IMR-90 (cell line): ENCODE results near the gene CHRD. TPM values are rescaled to one million over a fixed set of nuclear protein-coding genes. Genes with fewer than 3 reads are reported as not detected.

Experiments used
- ATAC-seq: fragments of 200-7000 bp; cut with Tn5 transposase; 2 replicates; pipeline ENCODE4 v1.9.1; 2020; ENCODE audit warnings: low read depth, mild to moderate bottlenecking, moderate library complexity
- BruUV-seq: library from RNA; stranded (reverse); fragments of 400-500 nt; replicated peaks from 2 replicates; lab custom pipeline; 2021; lab: Mats Ljungman, UMichigan
- CTCF ChIA-PET: fragments of 300-600 bp; formaldehyde crosslinking; extraction: SDS; loops from one replicate; lab custom pipeline; 2021; ENCODE audit warnings: antibody characterized with exemption; lab: Yijun Ruan, JAX
- POLR2A ChIA-PET: fragments of 300-600 bp; sonication (Branson Sonifier 250); formaldehyde crosslinking; loops from one replicate; lab custom pipeline; 2022; ENCODE audit warnings: antibody characterized with exemption; ENCODE audit not compliant: unreplicated experiment; lab: Charles Lee
- DNase-seq: peaks from one replicate; pipeline ENCODE4 v3.0.0; 2013
- H2AFZ ChIP-seq: replicated peaks from 2 replicates; pipeline ENCODE3; 2013; ENCODE audit warnings: low read length, mild to moderate bottlenecking; ENCODE audit not compliant: poor library complexity
- H2AK5ac ChIP-seq: 2 replicates; pipeline ENCODE4 v1.6.1; 2013; ENCODE audit warnings: low read depth, low read length, inconsistent platforms
- H2AK9ac ChIP-seq: replicated peaks from 2 replicates; pipeline ENCODE3; 2013; ENCODE audit warnings: mild to moderate bottlenecking, low read depth, low read length, moderate library complexity; ENCODE audit not compliant: poor library complexity
- H2BK120ac ChIP-seq: 2 replicates; pipeline ENCODE4 v1.6.1; 2013; ENCODE audit warnings: low read depth, low read length, inconsistent platforms
- H2BK15ac ChIP-seq: 3 replicates; pipeline ENCODE4 v1.6.1; 2013; ENCODE audit warnings: low read depth, low read length, inconsistent platforms
- H2BK20ac ChIP-seq: 2 replicates; pipeline ENCODE4 v1.6.1; 2013; ENCODE audit warnings: low read depth, mild to moderate bottlenecking, inconsistent platforms, low read length, moderate library complexity
- H2BK5ac ChIP-seq: 2 replicates; pipeline ENCODE4 v1.6.1; 2013; ENCODE audit warnings: mild to moderate bottlenecking, low read depth, low read length, inconsistent platforms; ENCODE audit not compliant: poor library complexity, severe bottlenecking
- H3K14ac ChIP-seq: replicated peaks from 2 replicates; pipeline ENCODE4 v1.6.1; 2013; ENCODE audit warnings: low read depth, low read length, inconsistent platforms
- H3K18ac ChIP-seq: 2 replicates; pipeline ENCODE4 v1.6.1; 2013; ENCODE audit warnings: low read depth, low read length, control low read depth
- H3K23ac ChIP-seq: 2 replicates; pipeline ENCODE4 v1.6.1; 2013; ENCODE audit warnings: low read depth, low read length, inconsistent platforms
- H3K27ac ChIP-seq: 2 replicates; pipeline ENCODE4 v1.5.1; 2013; ENCODE audit warnings: mild to moderate bottlenecking, control low read depth, low read length; ENCODE audit not compliant: insufficient read depth
- H3K27me3 ChIP-seq: 2 replicates; pipeline ENCODE4 v1.6.1; 2013; ENCODE audit warnings: low read length; ENCODE audit not compliant: control insufficient read depth, insufficient read depth
- H3K36me3 ChIP-seq: 2 replicates; pipeline ENCODE4 v1.6.1; 2013; ENCODE audit warnings: low read length, mixed read lengths; ENCODE audit not compliant: control insufficient read depth, insufficient read depth
- H3K4ac ChIP-seq: 2 replicates; pipeline ENCODE4 v1.6.1; 2013; ENCODE audit warnings: low read depth, low read length, inconsistent platforms
- H3K4me1 ChIP-seq: 2 replicates; pipeline ENCODE4 v1.6.1; 2013; ENCODE audit warnings: low read length, mixed read lengths; ENCODE audit not compliant: control insufficient read depth, insufficient read depth
- H3K4me2 ChIP-seq: 2 replicates; pipeline ENCODE4 v1.6.1; 2013; ENCODE audit warnings: low read depth, mild to moderate bottlenecking, control low read depth, low read length, moderate library complexity
- H3K4me3 ChIP-seq: 2 replicates; pipeline ENCODE4 v1.5.1; 2013; ENCODE audit warnings: low read depth, mild to moderate bottlenecking, control low read depth, low read length, moderate library complexity; ENCODE audit not compliant: insufficient read depth
- H3K56ac ChIP-seq: 2 replicates; pipeline ENCODE4 v1.6.1; 2013; ENCODE audit warnings: low read length, inconsistent platforms; ENCODE audit not compliant: insufficient read depth; ENCODE audit errors: extremely low read depth
- H3K79me1 ChIP-seq, 2 experiments: 2 replicates each; pipeline ENCODE4 v1.6.1; 2013; ENCODE audit warnings: low read length in 2 of 2, inconsistent platforms in 1 of 2, low read depth in 1 of 2
- H3K9ac ChIP-seq: 2 replicates; pipeline ENCODE4 v1.6.1; 2013; ENCODE audit warnings: low read depth, low read length, control low read depth
- H3K9me1 ChIP-seq: 2 replicates; pipeline ENCODE4 v1.6.1; 2013; ENCODE audit warnings: low read length, inconsistent platforms; ENCODE audit not compliant: insufficient read depth
- H3K9me3 ChIP-seq: 2 replicates; pipeline ENCODE4 v1.6.1; 2013; ENCODE audit warnings: low read length; ENCODE audit not compliant: control insufficient read depth, insufficient read depth
- H4K20me1 ChIP-seq: 2 replicates; pipeline ENCODE4 v1.6.1; 2013; ENCODE audit warnings: low read length, inconsistent platforms; ENCODE audit not compliant: insufficient read depth
- H4K5ac ChIP-seq: 2 replicates; pipeline ENCODE4 v1.6.1; 2013; ENCODE audit warnings: mild to moderate bottlenecking, low read depth, low read length, control low read depth
- H4K8ac ChIP-seq, 2 experiments: 2 replicates each; pipeline ENCODE4 v1.6.1; 2013; ENCODE audit warnings: low read depth in 2 of 2, low read length in 2 of 2, control low read depth in 1 of 2, inconsistent platforms in 1 of 2
- H4K91ac ChIP-seq: 2 replicates; pipeline ENCODE4 v1.6.1; 2013; ENCODE audit warnings: low read depth, low read length, inconsistent platforms; ENCODE audit not compliant: insufficient read depth
- BHLHE40 ChIP-seq: fragments of 150-350 bp; IDR thresholded peaks from 2 replicates; pipeline ENCODE4 v1.6.1; 2016; ENCODE audit warnings: mild to moderate bottlenecking, low read depth, low read length
- CEBPB ChIP-seq: IDR thresholded peaks from 2 replicates; pipeline ENCODE4 v1.6.1; 2012; ENCODE audit warnings: low read depth, low read length, improper control_type of control experiment
- CHD1 ChIP-seq: IDR thresholded peaks from 2 replicates; pipeline ENCODE4 v1.6.1; 2012; ENCODE audit warnings: low read depth, low read length, improper control_type of control experiment
- CTCF ChIP-seq: conservative IDR thresholded peaks from 2 replicates; pipeline ENCODE4 v1.5.1; 2012; ENCODE audit warnings: mild to moderate bottlenecking, low read depth, low read length, improper control_type of control experiment
- ELK1 ChIP-seq: fragments of 150-350 bp; IDR thresholded peaks from 2 replicates; pipeline ENCODE4 v1.6.1; 2016; ENCODE audit warnings: low read depth, mild to moderate bottlenecking, low read length, moderate library complexity, borderline replicate concordance
- MAZ ChIP-seq: IDR thresholded peaks from 2 replicates; pipeline ENCODE4 v1.6.1; 2012; ENCODE audit warnings: low read depth, mild to moderate bottlenecking, low read length, improper control_type of control experiment, moderate library complexity, borderline replicate concordance
- NFE2L2 ChIP-seq: fragments of 150-350 bp; IDR thresholded peaks from 2 replicates; pipeline ENCODE4 v1.6.1; 2016; ENCODE audit warnings: low read depth, mild to moderate bottlenecking, low read length
- RAD21 ChIP-seq: IDR thresholded peaks from 2 replicates; pipeline ENCODE4 v1.6.1; 2012; ENCODE audit warnings: low read length, improper control_type of control experiment
- RCOR1 ChIP-seq: IDR thresholded peaks from 2 replicates; pipeline ENCODE4 v1.6.1; 2012; ENCODE audit warnings: mild to moderate bottlenecking, low read length, improper control_type of control experiment; ENCODE audit not compliant: insufficient replicate concordance
- RFX5 ChIP-seq: IDR thresholded peaks from 2 replicates; pipeline ENCODE4 v1.8.0; 2012; ENCODE audit warnings: low read depth, mild to moderate bottlenecking, low read length, moderate library complexity
- WGBS, 2 experiments: methylation state at CpG; one replicate each; pipeline versions ENCODE4 v1.1.5 to v1.1.7; 2013; ENCODE audit warnings: missing lambda C conversion rate in 2 of 2; ENCODE audit not compliant: insufficient read length in 1 of 2; ENCODE audit errors: extremely low coverage in 2 of 2; 5-methylcytosine and 5-hydroxymethylcytosine counted together
- dilution Hi-C: fragments of 300-500 bp; cut with HindIII; formaldehyde crosslinking; loops from one replicate; pipeline ENCODE4 v1.14.3; 2018; ENCODE audit warnings: low sequenced_read_pairs; ENCODE audit not compliant: unreplicated experiment
- in situ Hi-C: fragments of 300-500 bp; cut with MboI; formaldehyde crosslinking; loops from 3 replicates; pipeline ENCODE4 v1.14.3; 2019; ENCODE audit warnings: low sequenced_read_pairs, inconsistent platforms, mixed read lengths
- intact Hi-C: fragments of 100-400 bp; cut with micrococcal nuclease; formaldehyde crosslinking; loops from 2 replicates; pipeline ENCODE4 v1.10.0; 2022
- polyA plus RNA-seq, 3 experiments: library from polyadenylated mRNA; depleted of rRNA; stranded (reverse); fragments of >200 nt; gene quantifications; 2 replicates each; pipeline ENCODE4 v1.2.3, GENCODE V29; 2012; ENCODE audit warnings: low replicate concordance in 1 of 3
- total RNA-seq: library from RNA; depleted of rRNA; stranded (reverse); fragments of >200 nt; gene quantifications from 2 replicates; pipeline ENCODE4 v1.2.3, GENCODE V29; 2012
- TF ChIP-seq, protein P1 (sequence below): fragments of 150-350 bp; IDR thresholded peaks from 2 replicates; pipeline ENCODE4 v1.6.1; 2017; ENCODE audit warnings: mild to moderate bottlenecking, antibody characterized with exemption, low read length, low read depth

CHRD gene
- total and polyA plus RNA-seq, 2 of the 4 experiments (the other 2 are of a cell fraction), result under 0.01 to 0.09 TPM

DNA sequence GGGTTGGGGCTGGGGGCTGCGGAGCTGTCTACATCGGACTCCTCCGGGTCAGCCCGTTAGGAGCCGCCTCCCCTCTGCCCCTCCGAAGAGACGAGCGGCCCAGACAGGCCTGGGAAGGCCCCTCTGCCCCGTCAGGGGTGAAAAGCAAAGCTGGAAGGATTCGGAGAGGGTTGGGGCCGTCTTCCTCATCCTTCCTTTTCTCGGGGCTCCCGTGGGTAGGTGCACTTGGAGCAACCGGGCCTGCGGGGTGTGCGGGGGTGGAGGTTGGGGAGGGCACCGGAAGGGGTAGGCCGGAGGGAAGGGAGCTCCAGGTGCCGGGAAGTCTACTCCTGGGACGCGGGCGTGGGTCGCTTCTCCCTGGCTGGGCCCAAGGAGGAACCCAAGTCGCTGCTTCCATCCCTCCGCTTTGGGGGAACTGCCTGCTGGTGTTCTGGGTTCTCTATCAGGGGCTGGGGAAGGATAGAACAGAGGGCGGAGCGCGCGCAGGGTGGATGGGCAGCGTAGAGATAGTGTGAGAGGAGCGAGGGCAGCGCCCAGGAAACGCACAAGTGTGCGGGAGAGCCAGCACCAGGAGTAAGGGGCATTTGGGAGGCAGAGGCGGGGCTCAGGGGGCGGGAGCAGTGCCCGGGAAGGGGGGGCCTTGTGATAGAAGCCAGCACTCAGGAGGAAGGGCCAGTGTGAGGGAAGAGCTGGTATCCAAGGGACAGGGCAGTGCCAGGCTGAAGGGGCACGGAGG lies 17.8 kb upstream of the CHRD start:
- Histone ChIP-seq H3K4me2 (peak overlapping the region; percentile 95), H4K5ac (peak overlapping the region; percentile 65), H3K4me1 (peaks cover 7% of the 10 kb centered on the region), H2AK5ac (peak overlapping the region; percentile 85), H2BK120ac (peak overlapping the region; percentile 46; the same call in 1 of the 2 replicates), H4K20me1 (peaks cover 10% of the 10 kb centered on the region), H4K8ac (peak overlapping the region; percentile 7 to 74), H3K14ac (peak overlapping the region; percentile 76), H2AFZ (peak overlapping the region; percentile 91), H3K9ac (peak overlapping the region; percentile 89), H3K27ac (peak overlapping the region; percentile 95), H2BK15ac (no peak overlapping the region; the same call in 2 of the 3 replicates), H3K18ac (peak overlapping the region; percentile 61), H3K36me3 (peaks cover 12% of the 10 kb centered on the region), H3K79me1 (peaks cover 8 to 48% of the 10 kb centered on the region in 2 experiments), H2AK9ac (peak overlapping the region; percentile 96), H3K4me3 (peak overlapping the region; percentile 56), H4K91ac (peak overlapping the region; percentile 80), H2BK5ac (peak overlapping the region; percentile 93), H3K9me3 (no peaks in the 10 kb centered on the region), H3K4ac (peak overlapping the region; percentile 86), H2BK20ac (no peak overlapping the region), H3K23ac (peak overlapping the region; percentile 92), H3K56ac (peak overlapping the region; percentile 81), H3K9me1 (peaks cover 10% of the 10 kb centered on the region; the same call in 1 of the 2 replicates), H3K27me3 (no peaks in the 10 kb centered on the region)
- DNase-seq (peak; percentile 38), ATAC-seq (peak; percentile 15)
- dilution Hi-C loops, result loop anchor here (25.0 kb wide), 1 partner anchor 175 kb away; no protein-coding TSS in a partner anchor
- CTCF ChIA-PET, result interaction anchor here (1.0 to 1.2 kb wide), 3 partner anchors 9 to 199 kb away, joined by 3 to 6 read pairs (median 3); partner anchors contain the start of gene EPHB3
- in situ Hi-C loops, result no loop called here
- POLR2A ChIA-PET, result interaction anchor here (0.6 kb wide), 2 partner anchors 188 to 537 kb away, joined by 3 to 7 read pairs; no protein-coding TSS in a partner anchor
- BruUV-seq, result no TSS peak
- intact Hi-C loops, result loop anchor here (2.0 kb wide), 1 partner anchor 47 kb away; the partner anchor contains the start of gene EIF4G1
- TF ChIP-seq RCOR1 (no peak), NFE2L2 (no peak), MAZ (0 out of 2 replicates have a peak, but pooled peaks have one; percentile 13), RFX5 (no peak), CTCF (no peak), RAD21 (no peak), BHLHE40 (no peak), ELK1 (no peak), CEBPB (no peak), CHD1 (0 out of 2 replicates have a peak, but pooled peaks have one; percentile 41)
- TF ChIP-seq, protein P1, sequence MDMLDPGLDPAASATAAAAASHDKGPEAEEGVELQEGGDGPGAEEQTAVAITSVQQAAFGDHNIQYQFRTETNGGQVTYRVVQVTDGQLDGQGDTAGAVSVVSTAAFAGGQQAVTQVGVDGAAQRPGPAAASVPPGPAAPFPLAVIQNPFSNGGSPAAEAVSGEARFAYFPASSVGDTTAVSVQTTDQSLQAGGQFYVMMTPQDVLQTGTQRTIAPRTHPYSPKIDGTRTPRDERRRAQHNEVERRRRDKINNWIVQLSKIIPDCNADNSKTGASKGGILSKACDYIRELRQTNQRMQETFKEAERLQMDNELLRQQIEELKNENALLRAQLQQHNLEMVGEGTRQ, result no peak
- WGBS, 2 experiments, result 1% methylated on average over 11 of the region's 38 CpGs; no CpG with 5 or more reads in 1 of the 2 experiments
